GM18951 (cell line): Measurements from ENCODE around the gene SEPTIN12.

Source experiments
- POLR2A ChIP-seq: IDR thresholded peaks from 4 replicates; pipeline ENCODE4 v1.6.1; 2011; ENCODE audit warnings: mild to moderate bottlenecking; ENCODE audit not compliant: insufficient read length, insufficient read depth; ENCODE audit errors: extremely low read depth
- in situ Hi-C: fragments of 300-500 bp; cut with MboI; formaldehyde crosslinking; loops from one replicate; pipeline ENCODE4 v1.12.0; 2022; ENCODE audit warnings: low sequenced_read_pairs, mixed read lengths, inconsistent platforms; ENCODE audit not compliant: unreplicated experiment

Gene SEPTIN12

GRCh38 chr16:4799171-4799855, 11.2 kb upstream of the SEPTIN12 start:
- in situ Hi-C loops = no loop called here
- no peak for TF ChIP-seq POLR2A

- no peak for TF ChIP-seq POLR2A
- in situ Hi-C loops = no loop called here
Observed at GRCh38 chr16:4798456-4798855, 10.3 kb upstream of the SEPTIN12 start.

DNA sequence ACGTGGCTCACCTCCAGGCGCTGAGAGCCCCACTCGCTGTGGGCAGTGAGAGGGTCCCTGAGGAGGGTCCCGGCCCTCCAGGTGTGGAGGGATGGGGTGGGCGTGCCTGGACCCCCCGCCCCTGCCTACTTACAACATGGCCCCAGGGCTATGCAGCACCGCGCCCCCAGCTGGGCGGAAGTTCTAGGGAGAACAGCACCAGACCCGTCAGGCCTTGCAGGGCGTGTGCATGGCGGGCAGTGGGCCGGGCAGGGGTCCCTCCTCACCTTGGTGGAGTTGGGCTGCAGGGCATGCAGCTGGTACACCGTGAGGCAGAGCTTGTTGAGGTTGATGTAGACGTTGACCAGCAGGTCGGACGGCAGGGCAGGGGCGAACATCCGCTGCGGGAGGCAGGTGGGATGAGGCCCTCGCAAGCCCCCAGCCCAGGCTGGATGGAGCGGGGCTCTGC, 9.7 kb upstream of the SEPTIN12 start:
- in situ Hi-C loops = no loop called here
- TF ChIP-seq POLR2A = no peak

- in situ Hi-C loops = no loop called here
Observed at GRCh38 chr16:4796982-4797804, 9.0 kb upstream of the SEPTIN12 start.

GRCh38 chr16:4795828-4796572, 7.9 kb upstream of the SEPTIN12 start:
- in situ Hi-C loops = no loop called here
- TF ChIP-seq POLR2A = no peak

More at GRCh38 chr16:4796982-4797804, 9.0 kb upstream of the SEPTIN12 start:
- TF ChIP-seq POLR2A = no peak

GRCh38 chr16:4795181-4795827, 7.2 kb upstream of the SEPTIN12 start, which contains the start of gene SMIM22:
Gene SMIM22 (plus strand): TSS chr16:4795369. CDS start chr16:4795735, 366 bp downstream.
- in situ Hi-C loops = no loop called here
- no peak for TF ChIP-seq POLR2A

- in situ Hi-C loops = no loop called here
- TF ChIP-seq POLR2A = no peak
Observed at GRCh38 chr16:4792951-4793513, 4.9 kb upstream of the SEPTIN12 start.

GRCh38 chr16:4790871-4791270, 2.7 kb upstream of the SEPTIN12 start:
- no peak for TF ChIP-seq POLR2A
- in situ Hi-C loops = no loop called here

DNA sequence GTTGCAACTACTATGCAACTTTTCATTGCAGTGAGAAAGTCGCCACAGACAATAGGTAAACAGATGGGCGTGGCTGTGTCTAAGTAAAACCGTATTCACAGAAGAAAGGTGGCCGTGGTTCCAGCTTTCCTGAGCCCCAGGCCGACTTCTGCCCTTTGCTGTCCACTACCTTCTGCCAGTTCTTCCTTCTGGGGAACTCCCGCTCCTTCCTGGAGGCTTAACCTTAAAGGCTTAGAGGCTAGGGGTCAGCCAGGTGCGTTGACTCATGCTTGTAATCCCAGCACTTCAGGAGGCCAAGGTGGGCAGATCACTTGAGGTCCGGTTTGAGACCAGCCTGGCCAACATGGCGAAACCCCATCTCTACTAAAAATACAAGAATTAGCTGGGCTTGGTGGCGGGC, 2.1 kb upstream of the SEPTIN12 start:
- no peak for TF ChIP-seq POLR2A
- in situ Hi-C loops = no loop called here

- TF ChIP-seq POLR2A = no peak
- in situ Hi-C loops = no loop called here
Observed at GRCh38 chr16:4788910-4789309, 765 bp upstream of the SEPTIN12 start.

- TF ChIP-seq POLR2A = no peak
- in situ Hi-C loops = no loop called here
Observed at GRCh38 chr16:4788489-4788889, 344 bp upstream of the SEPTIN12 start.

GRCh38 chr16:4787068-4787467, 1.1 kb downstream of the SEPTIN12 start:
- in situ Hi-C loops = no loop called here
- TF ChIP-seq POLR2A = no peak
